ENCODE data around the gene GLB1L.

GLB1L gene

GRCh38 chr2:219223831-219224610 lies 21.2 kb downstream of the GLB1L start:
- no peak for DNase-seq (ENCODE audit: low read depth in 2 of 2)

- DNase-seq (ENCODE audit: low read depth in 2 of 2): no peak
These were observed 23.2 kb downstream of the GLB1L start for GRCh38 chr2:219221957-219222518.

GRCh38 chr2:219220652-219221402 lies 24.4 kb downstream of the GLB1L start:
- DNase-seq (ENCODE audit: low read depth in 2 of 2): no peak

- DNase-seq (ENCODE audit: low read depth in 2 of 2): no peak
These were observed 25.3 kb downstream of the GLB1L start for GRCh38 chr2:219219784-219220532.

- peak; percentile 89 to 90 for DNase-seq (ENCODE audit: low read depth in 2 of 2)
These were observed 26.2 kb downstream of the GLB1L start, which contains the start of gene ABCB6 for GRCh38 chr2:219218732-219219701. Gene ABCB6, minus strand, starts transcription at chr2:219218958. Its CDS starts 285 bp downstream, at chr2:219218673.

- peak in 1 of 2 experiments; percentile 24 for DNase-seq (ENCODE audit: low read depth in 2 of 2)
These were observed 27.0 kb downstream of the GLB1L start for GRCh38 chr2:219218217-219218731.

GRCh38 chr2:219216535-219216915 lies 28.7 kb downstream of the GLB1L start:
- no peak for DNase-seq (ENCODE audit: low read depth in 2 of 2)

DNA sequence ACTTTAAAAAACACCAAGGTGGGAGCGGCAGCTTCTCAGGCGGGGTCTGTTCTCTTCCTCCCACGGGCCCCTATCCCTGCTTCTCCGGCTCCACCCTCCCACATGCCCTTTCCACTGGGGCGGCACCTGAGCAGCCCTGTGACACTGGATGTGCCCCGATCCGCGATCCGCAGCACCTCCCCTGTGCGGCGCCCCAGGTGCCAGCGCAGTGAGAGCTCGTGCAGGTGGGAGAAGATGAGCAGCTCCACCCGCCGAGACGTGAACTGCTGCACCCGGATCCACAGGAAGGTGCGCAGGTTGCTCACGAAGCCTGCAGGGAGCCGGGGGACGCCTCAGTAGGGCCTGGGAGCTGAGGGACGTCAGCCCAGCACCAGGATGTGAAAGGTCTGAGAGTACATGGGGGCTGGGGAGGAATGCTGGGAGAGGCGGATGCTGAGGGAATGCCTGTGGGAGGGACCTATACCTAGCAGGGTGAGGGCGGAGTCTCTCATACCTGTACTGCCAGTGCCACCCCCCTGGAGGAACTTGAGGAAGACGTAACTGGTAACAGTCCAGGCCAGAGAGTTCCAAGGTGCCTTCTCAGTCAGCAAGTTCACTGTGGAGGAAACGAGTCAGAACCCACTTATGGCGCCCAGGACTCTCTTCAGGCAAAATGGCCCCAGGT lies 29.2 kb downstream of the GLB1L start:
- no peak for DNase-seq (ENCODE audit: low read depth in 2 of 2)

DNA sequence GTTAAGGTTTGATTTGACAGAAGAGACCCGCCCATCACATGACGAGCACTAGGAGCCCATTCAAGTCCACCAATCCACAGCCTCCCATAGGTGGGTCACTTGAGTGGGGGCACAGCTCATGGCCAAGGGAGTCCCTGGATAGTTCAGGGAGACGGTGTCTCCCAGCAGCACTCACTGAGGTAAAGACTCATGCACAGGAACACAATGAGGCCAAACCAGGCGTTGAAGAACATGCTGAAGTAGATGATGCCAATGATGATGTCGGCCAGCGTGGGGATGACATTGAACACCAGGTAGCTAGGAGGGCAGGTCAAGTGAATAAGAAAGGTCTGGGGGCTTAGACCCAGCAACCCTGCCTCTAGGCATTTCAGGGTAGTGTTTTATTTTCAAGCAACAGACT lies 30.5 kb downstream of the GLB1L start:
- DNase-seq (ENCODE audit: low read depth in 2 of 2): no peak

- no peak for DNase-seq (ENCODE audit: low read depth in 2 of 2)
These were observed 31.1 kb downstream of the GLB1L start for GRCh38 chr2:219214141-219214540.

DNA sequence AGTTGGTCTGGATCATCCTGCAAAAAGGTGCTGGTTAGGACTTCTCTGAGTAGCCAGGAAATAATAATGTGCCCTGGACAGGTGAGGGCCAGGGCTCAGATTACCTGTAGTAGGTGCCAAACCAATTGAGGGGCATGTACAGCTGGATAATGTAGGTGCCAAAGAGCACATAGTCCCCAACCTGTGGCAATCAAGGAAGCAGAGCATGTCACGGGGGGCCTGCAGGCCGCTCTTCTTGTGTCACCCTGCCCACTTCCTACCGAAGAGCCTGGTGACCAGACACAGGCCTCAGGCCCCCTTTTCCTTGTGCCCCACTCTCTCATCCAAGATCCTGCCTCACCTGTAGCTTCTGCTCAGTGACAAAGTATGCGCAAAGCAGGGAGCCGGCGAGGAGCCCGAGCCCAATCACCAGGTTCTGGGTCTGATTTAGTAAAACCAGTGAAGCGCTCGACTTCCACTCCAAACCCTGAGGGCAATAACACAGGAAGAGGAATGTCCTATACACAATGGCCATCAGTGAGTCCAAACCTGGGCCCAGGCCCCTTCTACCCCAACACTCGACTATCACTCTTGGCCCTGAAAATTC lies 31.7 kb downstream of the GLB1L start:
- no peak for DNase-seq (ENCODE audit: low read depth in 2 of 2)

- no peak for DNase-seq (ENCODE audit: low read depth in 2 of 2)
These were observed 32.2 kb downstream of the GLB1L start for GRCh38 chr2:219213026-219213415.

GRCh38 chr2:219210886-219211362 lies 34.3 kb downstream of the GLB1L start:
- no peak for DNase-seq (ENCODE audit: low read depth in 2 of 2)

- DNase-seq (ENCODE audit: low read depth in 2 of 2): no peak
These were observed 34.9 kb downstream of the GLB1L start for GRCh38 chr2:219210196-219210885.

GRCh38 chr2:219209236-219210195 lies 35.7 kb downstream of the GLB1L start:
- no peak for DNase-seq (ENCODE audit: low read depth in 2 of 2)

DNA sequence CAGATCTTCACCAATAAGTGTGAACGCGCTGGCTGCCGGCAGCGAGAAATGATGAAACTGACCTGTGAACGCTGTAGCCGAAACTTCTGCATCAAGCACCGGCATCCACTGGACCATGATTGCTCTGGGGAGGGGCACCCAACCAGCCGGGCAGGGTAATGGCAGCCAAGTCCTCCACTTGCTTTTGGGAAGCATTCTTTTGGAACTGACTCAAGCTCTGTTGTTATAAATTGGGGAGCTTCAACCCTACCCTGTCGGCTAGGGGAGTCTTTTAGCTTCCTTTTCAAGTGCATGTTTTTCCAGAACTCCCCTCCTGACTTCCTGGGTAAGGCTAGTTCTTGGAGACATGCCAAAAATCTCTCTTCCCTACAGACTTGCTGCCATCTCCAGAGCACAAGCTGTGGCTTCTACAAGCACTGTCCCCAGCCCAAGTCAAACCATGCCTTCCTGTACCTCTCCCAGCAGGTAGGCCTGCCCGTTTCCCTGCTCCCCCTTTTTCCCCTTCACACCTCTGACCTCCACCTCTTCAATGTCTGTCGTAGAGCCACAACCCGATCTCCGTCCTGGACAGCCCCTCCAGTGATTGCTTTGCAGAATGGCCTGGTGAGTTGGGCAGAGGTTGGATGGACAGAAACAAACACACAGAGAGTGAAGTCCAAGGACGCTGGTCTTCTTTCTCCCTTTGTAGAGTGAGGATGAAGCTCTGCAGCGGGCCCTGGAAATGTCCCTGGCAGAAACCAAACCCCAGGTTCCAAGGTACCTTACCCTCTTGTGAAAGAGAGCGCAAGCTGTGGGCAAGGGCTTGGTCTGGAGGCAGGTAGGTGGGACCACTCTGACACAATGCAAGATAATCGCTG lies 37.1 kb downstream of the GLB1L start:
- DNase-seq (ENCODE audit: low read depth in 2 of 2): no peak

All from fibroblast of skin of left biceps (primary cell).